Vagina (tissue), 2 donors: ENCODE results near the gene SLC26A2. TPM values are rescaled to one million over a fixed set of nuclear protein-coding genes. Genes with fewer than 3 reads are reported as not detected.
"Not testable (repeated sequence)": the region's sequence is repeated elsewhere in the genome, so short reads cannot be mapped to it uniquely, and the experiment has no call there.

Source experiments
- DNase-seq, 2 donors: peaks; one replicate each; pipeline ENCODE4 v3.0.0-alpha.2; 2017; ENCODE audit errors: extremely low spot score in 2 of 2
- H3K27ac ChIP-seq: fragments of 200-600 bp; sonication (generic); one replicate; pipeline ENCODE4 v1.5.1; 2019
- H3K27me3 ChIP-seq: fragments of 200-600 bp; sonication (generic); one replicate; pipeline ENCODE4 v1.5.1; 2019
- H3K36me3 ChIP-seq, 2 donors: fragments of 200-600 bp; sonication (generic); one replicate each; pipeline ENCODE4 v1.5.1; 2017 to 2019
- H3K4me1 ChIP-seq: fragments of 200-600 bp; sonication (generic); one replicate; pipeline ENCODE4 v1.5.1; 2019
- H3K4me3 ChIP-seq, 2 donors: fragments of 200-600 bp; sonication (generic); 1 replicate in 1 of 2; 2 replicates in 1 of 2; pipeline ENCODE4 v1.5.1; 2016 to 2019
- H3K9me3 ChIP-seq: fragments of 200-600 bp; sonication (generic); one replicate; pipeline ENCODE4 v1.5.1; 2019
- CTCF ChIP-seq, 3 experiments: fragments of 450-650 bp in 2 of 3; fragments of 200-600 bp in 1 of 3; sonication (generic) in 1 of 3; IDR thresholded peaks; one replicate each; pipeline ENCODE4 v1.5.1; 2017 to 2019; ENCODE audit warnings: antibody characterized with exemption in 3 of 3, mild to moderate bottlenecking in 2 of 3, moderate library complexity in 2 of 3
- POLR2A ChIP-seq, 2 donors: fragments of 450-650 bp; IDR thresholded peaks; one replicate each; pipeline ENCODE4 v1.6.1; 2017; ENCODE audit warnings: antibody characterized with exemption in 2 of 2, mild to moderate bottlenecking in 2 of 2, moderate library complexity in 2 of 2
- POLR2AphosphoS5 ChIP-seq, 2 donors: sonication (generic); formaldehyde crosslinking; IDR thresholded peaks; one replicate each; pipeline ENCODE4 v1.9.0; 2017; ENCODE audit warnings: antibody characterized with exemption in 2 of 2, mild to moderate bottlenecking in 2 of 2, low read depth in 1 of 2; ENCODE audit not compliant: insufficient read depth in 1 of 2
- intact Hi-C: fragments of 100-400 bp; cut with DNase I; formaldehyde crosslinking; loops from one replicate; pipeline ENCODE4 v1.15.1; 2023
- total RNA-seq: library from RNA; depleted of rRNA; stranded (reverse); fragments of >200 nt; gene quantifications from one replicate; pipeline ENCODE4 v1.2.3, GENCODE V29; 2016

SLC26A2 gene
- total RNA-seq, 1 donor from 2014 or later, result 13.3 TPM

DNA sequence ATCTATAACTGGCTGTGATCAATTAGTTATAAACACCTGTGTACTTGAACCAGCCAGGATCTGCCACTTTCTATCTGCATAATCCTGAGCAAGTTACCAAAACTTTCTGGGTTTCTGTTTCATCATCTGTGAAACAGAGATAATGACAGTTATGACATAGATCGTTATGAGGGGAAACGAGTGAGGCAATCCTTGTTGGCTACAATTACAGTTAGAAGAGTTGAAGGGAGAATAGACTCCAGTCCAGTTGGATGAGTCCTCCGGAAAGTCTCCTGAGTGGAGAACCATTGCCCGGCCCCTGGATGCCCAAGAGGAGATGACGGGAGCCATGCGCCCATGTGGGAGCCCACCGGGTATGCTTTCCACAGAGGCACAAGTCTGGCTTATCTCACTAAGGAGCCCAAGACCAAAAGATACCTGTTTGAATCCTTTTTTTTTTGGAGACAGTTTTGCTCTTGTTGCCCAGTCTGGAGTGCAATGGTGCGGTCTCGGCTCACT, 20.4 kb upstream of the SLC26A2 start:
- H3K27ac ChIP-seq, result no peak overlapping the region
- H3K4me3 ChIP-seq, result no peak overlapping the region
- no peak for TF ChIP-seq CTCF (IDR thresholded peaks at IDR 0.05)
- no peak for TF ChIP-seq POLR2A (IDR thresholded peaks at IDR 0.05)
- TF ChIP-seq POLR2AphosphoS5 (IDR thresholded peaks at IDR 0.05; ENCODE audit: insufficient read depth in 1 of 2, low read depth in 1 of 2), result no peak
- intact Hi-C loops, result no loop called here
- no peaks in the 10 kb centered on the region for H3K27me3 ChIP-seq
- peaks cover 18% of the 10 kb centered on the region for H3K4me1 ChIP-seq
- no peak for DNase-seq
- H3K9me3 ChIP-seq, result no peaks in the 10 kb centered on the region
- no peaks in the 10 kb centered on the region for H3K36me3 ChIP-seq

DNA sequence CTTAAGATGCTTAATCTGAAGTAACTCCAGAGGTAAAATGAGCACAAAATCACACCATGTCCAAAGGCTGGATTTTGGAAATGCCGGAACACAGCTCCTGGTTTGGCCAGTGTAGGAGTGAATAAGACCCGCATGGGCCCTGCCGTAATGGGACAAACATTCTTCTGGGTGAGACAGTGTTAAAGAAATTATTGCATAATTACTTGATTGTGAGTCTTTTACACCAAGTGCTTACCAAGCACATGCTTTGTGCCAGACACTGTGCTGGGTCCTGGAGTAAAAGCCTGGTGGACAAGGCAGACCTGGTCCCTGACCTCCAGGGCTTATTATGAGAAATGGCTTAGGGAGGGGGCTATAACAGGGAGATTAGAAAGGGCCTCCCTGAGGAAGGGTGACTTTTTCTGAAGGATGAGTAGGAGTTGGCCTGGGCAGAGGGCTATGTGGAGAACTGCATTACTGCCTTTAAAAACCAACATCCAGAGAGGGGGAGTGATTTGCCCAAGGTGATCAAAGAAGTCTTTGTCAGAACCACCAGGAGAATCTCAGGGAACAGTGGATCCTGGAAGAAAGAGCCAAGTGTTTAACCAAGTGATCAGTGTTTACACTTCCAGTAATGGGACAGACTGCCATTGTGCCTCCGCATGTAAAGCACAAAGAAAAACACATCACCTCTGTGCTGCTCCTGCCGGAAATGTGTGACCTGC, 19.5 kb upstream of the SLC26A2 start:
- TF ChIP-seq CTCF (IDR thresholded peaks at IDR 0.05) (no peak), POLR2A (IDR thresholded peaks at IDR 0.05) (no peak), POLR2AphosphoS5 (IDR thresholded peaks at IDR 0.05; ENCODE audit: insufficient read depth in 1 of 2, low read depth in 1 of 2) (no peak)
- H3K27me3 ChIP-seq, result no peaks in the 10 kb centered on the region
- no peak overlapping the region for H3K4me3 ChIP-seq
- no peaks in the 10 kb centered on the region for H3K36me3 ChIP-seq
- no peak for DNase-seq
- intact Hi-C loops, result no loop called here
- no peak overlapping the region for H3K27ac ChIP-seq
- peaks cover 11% of the 10 kb centered on the region for H3K4me1 ChIP-seq
- H3K9me3 ChIP-seq, result no peaks in the 10 kb centered on the region

DNA sequence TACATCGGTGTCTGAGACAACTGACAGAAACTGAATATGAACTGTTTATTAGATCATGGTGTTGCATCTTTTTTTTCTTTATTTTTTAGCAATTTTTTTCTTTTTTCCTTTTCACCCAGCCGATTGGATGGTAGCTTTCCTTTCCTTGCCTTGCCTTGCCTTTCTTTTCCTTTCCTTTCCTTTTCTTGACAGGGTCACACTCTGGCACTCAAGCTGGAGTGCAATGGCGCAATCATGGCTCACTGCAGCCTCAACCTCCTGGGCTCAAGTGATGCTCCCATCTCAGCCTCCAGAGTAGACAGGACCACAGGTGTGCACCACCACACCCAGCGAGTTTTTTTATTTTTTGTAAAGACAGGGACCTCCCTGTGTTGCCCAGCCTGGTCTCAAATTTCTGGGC, 18.8 kb upstream of the SLC26A2 start:
- intact Hi-C loops, result no loop called here
- Histone ChIP-seq H3K27me3 (no peaks in the 10 kb centered on the region), H3K9me3 (no peaks in the 10 kb centered on the region), H3K27ac (no peak overlapping the region), H3K4me1 (peaks cover 11% of the 10 kb centered on the region), H3K4me3 (no peak overlapping the region), H3K36me3 (no peaks in the 10 kb centered on the region)
- no peak for DNase-seq
- TF ChIP-seq POLR2AphosphoS5 (IDR thresholded peaks at IDR 0.05; ENCODE audit: insufficient read depth in 1 of 2, low read depth in 1 of 2), result no peak
- no peak for TF ChIP-seq CTCF (IDR thresholded peaks at IDR 0.05)
- no peak for TF ChIP-seq POLR2A (IDR thresholded peaks at IDR 0.05)

DNA sequence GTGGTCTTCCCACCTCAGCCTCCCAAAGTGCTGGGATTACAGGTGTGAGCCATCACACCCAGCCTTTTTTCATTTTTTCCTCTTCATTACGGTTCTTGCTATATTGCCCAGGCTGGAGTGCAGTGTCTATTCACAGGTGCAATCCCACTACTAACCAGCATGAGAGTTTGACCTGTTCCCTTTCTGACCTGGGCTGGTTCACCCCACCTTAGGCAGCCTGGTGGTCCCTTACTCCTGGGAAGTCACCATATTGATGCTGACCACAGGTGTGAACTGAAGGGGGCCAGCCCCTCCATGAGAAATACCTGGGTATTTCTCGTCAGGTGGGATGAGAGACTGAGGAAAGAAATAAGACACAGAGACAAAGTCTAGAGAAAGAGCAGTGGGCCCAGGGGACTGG, 18.4 kb upstream of the SLC26A2 start:
- no peak for DNase-seq
- H3K9me3 ChIP-seq, result no peaks in the 10 kb centered on the region
- H3K36me3 ChIP-seq, result no peaks in the 10 kb centered on the region
- H3K27me3 ChIP-seq, result no peaks in the 10 kb centered on the region
- H3K27ac ChIP-seq, result no peak overlapping the region
- H3K4me1 ChIP-seq, result peaks cover 11% of the 10 kb centered on the region
- no peak overlapping the region for H3K4me3 ChIP-seq
- no peak for TF ChIP-seq POLR2A (IDR thresholded peaks at IDR 0.05)
- TF ChIP-seq POLR2AphosphoS5 (IDR thresholded peaks at IDR 0.05; ENCODE audit: insufficient read depth in 1 of 2, low read depth in 1 of 2), result no peak
- no peak for TF ChIP-seq CTCF (IDR thresholded peaks at IDR 0.05)
- intact Hi-C loops, result no loop called here

DNA sequence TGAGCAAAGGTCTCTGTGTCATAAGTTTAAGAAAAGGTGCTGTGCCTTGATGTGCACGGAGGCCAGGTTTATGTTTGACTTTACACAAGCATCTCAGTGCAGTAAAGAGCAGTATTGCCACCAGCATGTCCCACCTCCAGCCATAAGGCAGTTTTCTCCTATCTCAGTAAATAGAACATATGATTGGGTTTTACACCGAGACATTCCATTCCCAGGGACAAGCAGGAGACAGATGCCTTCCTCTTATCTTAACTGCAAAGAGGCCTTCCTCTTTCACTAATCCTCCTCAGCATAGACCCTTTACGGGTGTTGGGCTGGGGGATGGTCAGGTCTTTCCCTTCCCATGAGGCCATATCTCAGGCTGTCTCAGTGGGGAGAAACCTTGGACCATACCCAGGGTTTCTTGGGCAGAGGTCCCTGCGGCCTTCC, 17.8 kb upstream of the SLC26A2 start:
- DNase-seq, H3K9me3 ChIP-seq, H3K4me3 ChIP-seq, H3K27me3 ChIP-seq, H3K36me3 ChIP-seq, H3K27ac ChIP-seq, intact Hi-C loops: not testable (repeated sequence)
- peaks cover 11% of the 10 kb centered on the region for H3K4me1 ChIP-seq
